ENCODE measurements around the gene PCSK1.
"Not testable (repeated sequence)": the region's sequence is repeated elsewhere in the genome, so short reads cannot be mapped to it uniquely, and the experiment has no call there.

PCSK1 gene

DNA sequence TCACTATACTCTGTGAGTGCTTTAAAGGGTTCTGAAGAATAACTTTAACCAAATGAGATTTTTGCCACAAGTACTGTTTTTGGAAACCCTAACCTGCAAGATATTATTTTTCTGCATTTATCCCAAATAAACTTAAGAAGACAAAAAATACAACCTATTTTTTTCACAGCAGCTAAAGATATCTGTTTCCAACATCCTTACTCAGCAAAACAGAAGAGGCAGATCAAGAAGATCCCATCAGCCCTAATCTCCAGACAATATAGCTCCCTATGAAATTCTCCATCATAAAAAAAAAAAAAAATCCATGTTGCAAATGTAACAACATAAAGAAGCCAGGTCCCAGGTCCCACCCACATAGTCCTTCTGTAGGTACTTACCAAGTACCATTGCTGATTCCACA is 7.6 kb downstream of the PCSK1 start:
- FAIRE-seq: no peak

DNA sequence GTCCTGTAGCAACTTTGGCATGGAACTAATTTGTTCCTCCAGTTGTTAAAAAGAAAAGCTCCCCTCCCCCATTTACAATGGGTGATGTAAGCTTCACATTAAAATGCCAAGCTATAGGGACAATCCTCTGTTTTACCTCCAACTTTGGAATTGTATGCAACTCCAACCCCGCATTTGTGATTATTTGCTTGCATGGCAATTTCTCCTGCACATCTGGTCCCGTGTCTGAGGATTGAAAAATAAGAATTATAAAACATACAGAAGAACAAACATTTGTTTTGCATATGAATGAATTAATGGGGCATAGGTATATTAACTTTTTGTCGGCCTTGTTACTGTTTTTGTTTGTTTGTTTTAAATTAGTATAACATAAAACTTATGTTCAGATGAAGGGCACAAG is 17.2 kb downstream of the PCSK1 start:
- no peak for FAIRE-seq

DNA sequence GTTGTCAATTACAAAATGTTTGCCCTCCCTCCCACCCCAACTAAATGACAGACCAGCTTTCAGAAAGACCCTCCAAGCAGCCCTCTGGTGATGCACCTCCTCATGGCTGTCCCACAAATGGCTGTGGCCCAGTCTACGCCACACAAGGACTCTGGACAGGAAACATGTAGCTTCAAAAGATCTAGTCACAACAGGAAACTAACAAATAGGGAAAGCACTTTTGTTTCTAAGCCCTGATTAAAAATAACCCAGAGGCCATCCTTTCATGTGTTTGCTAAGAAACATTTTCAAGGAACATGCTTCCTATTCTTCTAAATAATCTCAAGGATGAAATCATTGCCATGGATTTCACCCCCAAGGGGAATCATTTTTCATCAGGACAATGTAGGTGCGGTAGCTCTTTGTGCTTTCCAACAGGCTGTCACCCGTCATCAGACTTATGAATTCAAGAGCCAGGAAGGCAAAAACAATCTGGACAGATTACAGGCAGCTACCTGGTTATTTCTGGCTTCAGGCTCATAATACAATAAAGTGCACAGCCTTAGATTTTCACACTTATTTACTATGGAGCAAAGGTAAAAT is 20.1 kb downstream of the PCSK1 start:
- no peak for FAIRE-seq

- FAIRE-seq: no peak
These were observed 23.0 kb downstream of the PCSK1 start for GRCh38 chr5:96410013-96410412.

DNA sequence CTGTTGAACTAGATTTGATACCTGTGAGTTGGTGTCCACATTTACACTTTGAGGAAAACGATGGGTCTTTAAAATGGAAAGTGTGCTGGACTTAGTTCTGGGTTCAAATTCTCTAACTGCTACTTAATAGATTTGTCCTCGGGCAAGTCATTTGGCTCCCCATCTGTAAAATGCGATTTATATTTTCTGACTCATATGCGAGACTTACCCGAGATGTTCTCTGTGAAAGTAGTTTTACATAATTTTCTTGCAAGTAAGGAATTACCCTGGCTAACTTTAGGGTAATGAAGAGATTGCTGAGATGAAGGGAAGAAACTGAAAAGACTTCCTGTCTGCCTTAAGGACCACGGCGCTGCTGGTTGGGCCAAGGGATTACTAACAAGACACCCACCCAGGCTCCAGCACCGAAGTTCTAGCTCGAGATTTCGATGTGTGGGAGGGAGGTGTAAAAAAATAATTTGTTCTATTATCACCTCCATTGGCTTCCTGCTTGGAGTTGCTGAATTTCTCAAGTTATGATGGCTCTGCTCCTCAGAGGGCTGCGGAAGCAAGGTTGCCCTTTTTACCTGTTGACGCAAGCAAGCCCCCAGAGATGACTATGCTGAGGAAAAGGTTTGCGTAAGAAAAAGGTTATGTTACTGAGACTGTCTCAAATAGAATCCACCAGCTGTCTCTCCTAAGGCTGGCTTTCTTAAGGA is 24.1 kb downstream of the PCSK1 start:
- no peak for FAIRE-seq

DNA sequence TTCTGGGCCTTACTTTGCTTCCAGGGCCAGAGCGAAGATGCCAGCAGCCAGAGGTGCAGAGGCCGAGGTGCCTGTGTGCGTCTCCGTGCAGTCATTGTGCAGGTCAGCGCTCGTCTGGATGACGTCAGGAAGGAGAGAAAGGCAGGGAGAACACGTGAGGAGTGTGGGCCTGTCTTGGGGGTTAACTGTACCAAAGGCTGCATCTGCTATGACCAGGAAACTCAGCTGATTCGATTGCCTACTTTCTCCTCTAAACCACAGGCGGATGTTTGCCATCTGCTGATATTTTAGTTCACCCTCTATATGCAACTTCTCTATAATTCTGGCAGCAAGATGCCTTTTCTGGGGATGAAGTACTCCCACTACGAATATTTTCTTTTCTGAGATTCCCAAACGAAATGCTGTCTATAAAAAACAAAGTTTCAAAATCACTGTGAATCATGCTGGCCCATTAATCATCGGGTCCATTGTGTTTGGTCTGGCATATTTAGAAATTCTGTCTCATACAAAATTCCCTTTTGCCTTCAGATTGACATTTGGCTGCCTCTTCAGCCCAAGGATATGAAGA is 24.8 kb downstream of the PCSK1 start:
- FAIRE-seq: no peak

DNA sequence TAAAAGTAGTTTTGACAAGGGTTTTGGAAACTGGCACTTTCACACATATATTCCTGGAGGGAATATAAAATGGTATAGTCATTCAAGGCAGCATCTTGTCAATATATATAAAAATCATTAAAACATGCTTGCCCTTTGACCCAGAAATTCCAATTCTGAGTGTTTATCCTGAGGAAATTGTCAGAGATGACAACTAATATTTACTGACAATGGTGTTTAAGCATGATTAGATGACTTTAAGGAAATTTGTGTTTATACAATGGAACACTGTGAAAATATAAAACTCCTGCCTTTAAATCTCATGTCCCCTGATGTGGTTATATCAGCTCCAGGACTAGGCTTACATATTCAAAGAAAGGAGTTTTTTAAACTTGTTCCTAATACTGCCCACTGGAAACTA is 25.6 kb downstream of the PCSK1 start:
- no peak for FAIRE-seq

- FAIRE-seq: no peak
These were observed 28.7 kb downstream of the PCSK1 start for GRCh38 chr5:96404191-96404867.

DNA sequence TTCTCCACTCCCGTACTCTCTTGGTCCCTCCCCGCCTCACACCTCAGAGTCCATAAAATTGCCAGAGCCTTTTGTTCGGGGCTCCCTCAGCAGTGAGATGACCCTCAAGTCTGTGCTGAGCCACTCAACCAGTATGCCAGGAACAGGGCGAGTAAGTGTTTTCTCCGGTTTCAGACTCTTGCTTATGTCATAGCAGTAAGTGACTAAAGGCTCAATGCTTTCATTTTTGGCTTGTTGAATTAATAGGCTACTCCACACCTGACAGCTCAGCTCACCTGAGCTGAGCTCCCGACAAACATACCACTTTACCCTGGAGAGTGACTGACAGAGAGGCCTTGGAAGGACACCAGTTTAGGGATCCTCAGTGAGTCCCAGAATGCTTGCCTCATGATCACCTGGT is 30.5 kb downstream of the PCSK1 start:
- FAIRE-seq: no peak

DNA sequence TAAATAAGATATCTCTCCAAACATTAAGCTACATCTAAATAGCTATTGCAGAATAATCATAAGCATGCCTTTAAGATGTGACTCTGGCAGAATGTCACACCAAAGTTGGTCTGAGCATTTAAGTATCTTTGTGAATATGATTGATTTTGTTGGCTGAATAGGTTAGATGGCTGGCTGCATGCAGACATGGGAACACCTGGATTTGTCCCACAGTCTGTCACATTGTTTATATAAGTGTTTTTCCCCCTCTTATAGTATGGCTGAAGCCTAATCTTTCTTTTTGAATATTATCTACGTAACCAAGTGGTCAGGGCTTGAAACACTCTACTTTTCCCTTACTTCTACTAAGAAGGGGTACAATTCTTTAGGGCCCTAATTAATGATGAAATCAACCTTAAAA is 36.2 kb downstream of the PCSK1 start:
- FAIRE-seq: no peak

GRCh38 chr5:96395295-96395694 is 37.8 kb downstream of the PCSK1 start:
- FAIRE-seq: not testable (repeated sequence)

DNA sequence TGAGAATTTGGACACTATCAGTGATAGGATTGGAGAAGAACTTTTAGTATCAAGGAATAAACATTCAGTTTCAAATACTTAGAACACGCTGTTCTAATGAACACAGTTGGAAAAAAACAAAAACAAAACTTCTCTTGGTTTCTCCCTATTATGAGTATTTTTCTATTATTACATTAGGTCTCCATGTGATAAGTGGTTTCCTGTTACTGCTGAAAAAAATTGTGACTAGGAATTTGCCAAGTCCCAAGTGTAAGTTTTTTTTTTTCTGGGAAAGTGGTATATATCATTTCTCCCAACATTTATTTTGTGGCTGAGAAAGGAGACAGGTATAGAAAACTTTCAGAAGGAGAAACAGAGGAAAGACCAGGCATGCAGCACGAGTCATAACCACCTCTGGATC is 41.1 kb downstream of the PCSK1 start:
- no peak for FAIRE-seq

DNA sequence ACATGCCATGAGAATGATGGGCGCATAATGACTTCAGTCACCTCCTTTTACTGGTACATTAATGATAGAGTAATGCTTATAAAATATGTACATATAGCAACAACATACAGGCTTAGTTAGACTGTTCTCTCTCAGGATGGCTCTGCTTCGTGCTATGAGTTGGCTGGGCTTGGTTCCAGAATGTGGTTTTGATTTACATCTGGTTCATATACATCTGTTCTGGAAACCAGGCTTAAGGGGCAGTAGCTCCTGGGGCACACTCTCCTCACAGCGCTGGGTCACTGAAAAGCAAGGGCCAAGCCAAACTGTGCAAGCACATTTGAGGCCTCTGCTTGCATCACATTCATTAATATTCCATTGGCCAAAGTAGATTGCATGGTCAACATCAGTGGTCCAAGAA is 44.9 kb downstream of the PCSK1 start:
- no peak for FAIRE-seq

DNA sequence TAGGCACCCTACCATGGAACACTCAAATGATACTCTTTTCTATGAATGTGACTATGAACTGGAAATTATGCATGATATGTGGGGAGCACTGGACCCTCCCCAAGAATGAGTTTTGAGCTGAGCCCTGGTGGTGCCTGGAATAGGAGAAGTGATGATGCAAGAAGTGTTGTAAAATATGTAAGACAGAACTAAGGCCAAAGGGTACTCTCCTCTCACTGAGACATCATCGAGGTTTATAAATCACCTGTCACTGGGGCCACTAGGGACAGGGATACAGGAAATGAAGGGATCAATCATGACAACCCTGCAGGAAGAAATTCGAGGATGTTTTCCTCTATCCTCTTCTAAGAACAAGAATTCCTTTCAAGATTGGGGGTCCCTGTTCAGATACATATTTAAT is 45.4 kb downstream of the PCSK1 start:
- no peak for FAIRE-seq

DNA sequence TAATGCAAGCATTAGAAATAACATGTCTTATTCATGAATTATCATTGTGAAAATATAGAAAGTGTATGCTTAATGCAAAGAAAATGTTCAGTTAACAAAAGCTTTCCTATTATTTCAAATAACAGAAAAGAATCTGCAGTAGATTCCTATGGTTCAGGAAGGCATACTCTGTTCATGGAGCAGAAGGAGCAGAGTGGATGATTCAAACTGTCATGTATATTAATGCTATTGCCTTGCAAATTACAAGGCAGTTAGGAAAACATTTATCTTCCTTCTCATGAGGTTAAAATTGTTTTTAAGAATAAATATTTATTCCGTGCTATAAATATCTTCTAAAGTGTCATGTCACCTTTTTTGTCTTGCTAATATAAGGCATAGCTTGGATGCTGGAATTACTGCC is 47.5 kb downstream of the PCSK1 start:
- no peak for FAIRE-seq

DNA sequence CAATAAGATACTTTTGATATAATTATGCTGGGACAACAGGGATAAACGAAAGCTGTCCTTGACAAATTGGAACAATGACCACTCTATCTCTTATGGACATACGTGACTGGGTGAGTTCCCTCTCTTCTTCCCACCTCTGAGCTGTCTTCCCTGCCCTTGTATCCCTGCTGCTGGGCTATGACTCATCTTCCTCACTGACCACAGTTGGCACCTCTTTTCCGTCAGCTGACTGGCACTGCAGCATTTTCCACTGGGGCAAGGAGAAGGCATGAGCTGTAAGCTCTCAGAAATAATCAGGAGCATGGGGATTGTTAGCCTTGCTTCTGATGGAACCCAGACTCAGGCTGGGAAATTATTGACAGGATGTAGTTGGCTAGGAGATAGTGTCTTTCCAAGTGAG is 48.7 kb downstream of the PCSK1 start:
- no peak for FAIRE-seq

GRCh38 chr5:96381526-96381925 is 51.5 kb downstream of the PCSK1 start:
- no peak for FAIRE-seq

DNA sequence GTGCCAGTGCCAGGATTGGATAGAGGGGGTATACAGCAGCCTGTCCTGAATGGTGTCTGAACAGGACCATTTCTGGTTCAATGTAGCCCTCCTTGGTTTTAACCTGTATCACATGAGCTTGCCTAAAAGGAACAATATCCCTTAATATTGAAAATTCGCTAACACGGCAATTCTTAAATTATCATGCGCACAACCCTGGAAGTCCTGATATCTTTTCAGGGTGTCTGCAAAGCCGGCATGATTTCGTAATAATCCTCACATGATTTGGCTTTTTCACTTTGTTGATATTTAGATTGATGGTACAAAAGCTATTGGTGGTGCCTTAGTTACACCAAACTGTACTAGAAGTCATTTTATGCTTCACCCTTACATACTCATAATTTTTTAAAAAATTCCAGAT is 53.2 kb downstream of the PCSK1 start:
- FAIRE-seq: no peak

DNA sequence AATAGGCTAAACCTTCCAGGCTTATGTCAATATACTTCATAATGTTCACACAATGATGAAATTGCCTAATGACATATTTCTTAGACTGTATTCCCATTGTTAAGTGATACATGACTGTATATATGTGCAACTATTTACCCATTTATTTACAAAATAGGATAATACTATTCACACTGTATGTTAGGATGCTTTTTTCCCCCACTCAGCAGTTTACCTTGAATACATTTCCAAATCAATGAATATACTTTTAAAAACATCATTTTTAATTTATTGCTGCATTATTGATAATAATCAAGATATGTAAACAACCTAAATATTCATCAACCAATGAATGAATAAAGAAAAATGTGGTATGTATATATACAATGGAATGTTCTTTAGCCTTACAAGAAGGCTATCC is 55.5 kb downstream of the PCSK1 start:
- FAIRE-seq: no peak

DNA sequence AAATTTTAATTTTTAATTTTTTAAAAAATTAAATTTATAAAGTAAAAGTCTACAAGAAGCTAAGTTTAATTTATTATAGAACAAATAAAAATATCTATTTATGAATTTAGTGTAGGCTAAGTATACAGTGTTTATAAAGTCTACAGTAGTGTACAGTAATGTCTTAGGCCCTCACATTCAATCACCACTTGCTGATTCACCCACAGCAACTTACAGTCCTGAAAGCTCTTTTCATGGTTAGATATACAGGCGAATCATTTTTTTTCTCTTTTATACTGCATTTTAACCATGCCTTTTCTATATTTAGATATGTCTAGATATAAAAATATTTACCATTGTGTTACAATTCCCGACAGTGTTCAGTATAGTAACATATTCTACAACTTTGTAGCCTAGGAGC is 55.9 kb downstream of the PCSK1 start:
- no peak for FAIRE-seq

DNA sequence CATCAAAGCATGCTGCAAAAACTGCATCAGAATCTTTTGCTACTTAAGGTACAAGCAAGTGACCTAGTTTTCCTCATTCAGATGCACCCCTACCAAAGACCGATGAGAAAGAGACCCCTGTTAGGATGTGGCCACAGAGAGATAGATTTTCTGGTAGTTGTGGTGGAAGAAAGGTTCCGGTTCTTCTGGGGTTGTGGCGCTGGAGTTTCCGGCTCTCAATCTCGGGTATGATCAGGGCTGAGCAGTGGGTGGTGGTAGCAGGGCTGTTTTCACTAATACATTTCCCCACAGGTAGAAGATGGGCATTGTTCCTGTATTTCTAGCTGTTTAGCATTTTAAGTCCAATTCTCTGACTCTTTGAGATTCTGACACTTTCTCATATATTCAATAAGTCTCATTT is 58.4 kb downstream of the PCSK1 start:
- no peak for FAIRE-seq

DNA sequence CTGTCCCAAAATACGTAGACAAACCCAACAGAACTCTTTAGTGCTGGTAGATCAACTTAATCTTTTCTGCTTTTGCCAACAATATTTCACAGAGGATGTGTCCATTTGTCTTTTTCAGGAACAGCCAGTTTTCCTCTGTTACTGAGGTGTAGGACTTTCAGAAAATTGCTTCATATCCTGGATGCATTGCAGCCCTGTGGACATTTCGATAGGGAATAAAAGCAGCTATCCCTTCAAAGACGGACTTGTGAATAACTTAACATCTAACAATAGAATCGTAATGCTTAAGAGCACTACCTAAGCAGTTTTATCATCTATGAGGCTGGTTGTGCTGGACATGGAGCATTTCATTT is 59.7 kb downstream of the PCSK1 start:
- FAIRE-seq: no peak

DNA sequence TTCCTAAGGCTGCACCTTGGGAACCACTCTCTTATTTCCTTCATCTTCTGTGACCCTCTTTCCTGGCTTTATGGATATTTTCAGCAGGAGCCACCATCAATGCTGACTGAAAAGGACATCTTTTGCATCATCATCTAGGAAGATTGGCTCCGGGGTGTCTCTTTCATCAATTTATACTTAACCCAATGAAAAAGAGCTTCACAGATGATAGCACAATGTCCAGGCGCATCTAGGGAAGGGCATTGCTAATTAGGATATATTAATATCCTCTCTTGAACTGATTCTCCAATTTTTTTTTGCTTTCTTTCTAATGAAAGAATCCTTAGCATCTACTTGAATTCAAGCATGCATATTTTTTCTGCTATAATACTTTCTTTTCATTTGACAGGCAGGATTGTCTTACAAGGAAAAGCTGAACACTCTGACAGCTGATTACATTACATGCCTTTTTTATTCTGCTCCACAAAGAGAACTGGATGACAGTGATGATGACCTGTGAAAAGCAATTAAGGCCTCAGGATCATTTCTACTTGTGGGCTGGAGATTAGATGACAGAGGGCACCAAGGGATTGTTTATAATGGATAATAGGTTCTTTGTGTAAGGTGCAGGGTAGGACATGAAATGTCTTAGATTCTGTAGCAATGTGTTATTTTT is 60.2 kb downstream of the PCSK1 start:
- FAIRE-seq: no peak

DNA sequence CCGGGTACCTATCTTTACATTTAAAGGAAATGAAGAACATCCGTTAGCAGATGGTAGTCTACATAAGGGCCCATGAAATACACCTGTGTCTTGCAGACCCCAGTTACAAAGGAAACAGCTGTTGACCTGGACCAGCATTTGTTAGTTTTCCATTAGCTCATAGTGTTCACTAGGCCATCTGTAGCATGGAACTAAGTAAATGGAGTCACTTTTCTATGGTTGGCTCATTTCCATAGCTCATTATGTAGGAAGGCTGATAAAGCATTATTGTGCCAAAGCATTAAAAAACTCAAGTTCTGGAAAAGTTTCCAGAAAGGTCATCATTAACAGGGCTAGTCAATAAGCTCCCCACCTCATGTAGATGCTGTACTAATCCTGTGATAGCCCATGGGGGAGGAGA is 62.1 kb downstream of the PCSK1 start:
- no peak for FAIRE-seq
